ENCODE results near the gene PDP2.

DNA sequence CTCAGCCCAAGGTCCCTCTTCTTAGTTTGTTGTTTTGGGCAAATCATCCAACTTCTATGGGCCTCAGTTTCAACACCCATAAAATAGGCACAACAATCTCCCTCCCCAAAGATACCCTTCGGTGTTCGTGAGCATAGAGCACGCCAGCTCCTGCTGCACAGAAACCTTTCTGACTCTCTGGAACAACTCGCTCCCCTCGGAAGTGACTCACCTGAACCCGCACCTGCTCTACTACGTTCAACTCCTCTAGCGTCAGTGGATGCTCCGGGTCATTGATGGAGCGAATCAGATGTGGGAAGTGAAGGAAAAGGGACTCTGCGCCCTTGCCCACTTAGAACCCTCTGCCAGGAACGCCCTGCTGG lies 53.4 kb downstream of the PDP2 start:
- TF ChIP-seq, protein P1, sequence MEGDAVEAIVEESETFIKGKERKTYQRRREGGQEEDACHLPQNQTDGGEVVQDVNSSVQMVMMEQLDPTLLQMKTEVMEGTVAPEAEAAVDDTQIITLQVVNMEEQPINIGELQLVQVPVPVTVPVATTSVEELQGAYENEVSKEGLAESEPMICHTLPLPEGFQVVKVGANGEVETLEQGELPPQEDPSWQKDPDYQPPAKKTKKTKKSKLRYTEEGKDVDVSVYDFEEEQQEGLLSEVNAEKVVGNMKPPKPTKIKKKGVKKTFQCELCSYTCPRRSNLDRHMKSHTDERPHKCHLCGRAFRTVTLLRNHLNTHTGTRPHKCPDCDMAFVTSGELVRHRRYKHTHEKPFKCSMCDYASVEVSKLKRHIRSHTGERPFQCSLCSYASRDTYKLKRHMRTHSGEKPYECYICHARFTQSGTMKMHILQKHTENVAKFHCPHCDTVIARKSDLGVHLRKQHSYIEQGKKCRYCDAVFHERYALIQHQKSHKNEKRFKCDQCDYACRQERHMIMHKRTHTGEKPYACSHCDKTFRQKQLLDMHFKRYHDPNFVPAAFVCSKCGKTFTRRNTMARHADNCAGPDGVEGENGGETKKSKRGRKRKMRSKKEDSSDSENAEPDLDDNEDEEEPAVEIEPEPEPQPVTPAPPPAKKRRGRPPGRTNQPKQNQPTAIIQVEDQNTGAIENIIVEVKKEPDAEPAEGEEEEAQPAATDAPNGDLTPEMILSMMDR (IDR thresholded peaks at IDR 0.05; ENCODE audit: borderline replicate concordance, extremely low read depth, low read length, poor library complexity, severe bottlenecking), result no peak
- TF ChIP-seq EZH2 (IDR thresholded peaks at IDR 0.05; ENCODE audit: borderline replicate concordance, low read depth, low read length, severe bottlenecking), result no peak
